ENCODE measurements around the gene CDK5RAP2. TPM values are rescaled to one million over a fixed set of nuclear protein-coding genes. Genes with fewer than 3 reads are reported as not detected.

CDK5RAP2 gene
- total and polyA plus RNA-seq, 9 of the 15 experiments (the other 6 are each of a cell fraction or from before 2014, with no cell fraction given) = 19.9 to 68.8 (median 42.2) TPM

GRCh38 chr9:120402741-120403542 lies 177.0 kb downstream of the CDK5RAP2 start:
- BruUV-seq (replicated peaks) = no TSS peak
- H3K4me2 ChIP-seq (ENCODE audit: insufficient read depth, low read length) = peak overlapping the region; percentile 55
- peak; percentile 47 to 79 (median 63) for DNase-seq (ENCODE audit: extremely low read depth in 1 of 4, low spot score in 3 of 4)
- peaks cover 87% of the 10 kb centered on the region for H3K36me3 ChIP-seq (ENCODE audit: control insufficient read depth, insufficient read depth, low read length)
- H3K9me1 ChIP-seq (ENCODE audit: control insufficient read depth, insufficient read depth, low read length) = no peaks in the 10 kb centered on the region
- in situ Hi-C loops (cut with MboI) (no loop called here), intact Hi-C loops (cut with micrococcal nuclease) (loop anchor here (10.0 kb wide), 1 partner anchor 72 kb away; no protein-coding TSS in a partner anchor)
- no peak overlapping the region for H3K4me3 ChIP-seq
- peak overlapping the region; percentile 95 for H3K27ac ChIP-seq (ENCODE audit: extremely low read depth, low read depth, low read length)
- H3K4me1 ChIP-seq (replicated peaks in 1 of 2; ENCODE audit: control insufficient read depth in 2 of 2, insufficient read depth in 2 of 2, low read length in 2 of 2) = peaks cover 14 to 21% of the 10 kb centered on the region in 2 experiments
- FAIRE-seq = peak; percentile 90
- no peaks in the 10 kb centered on the region for H4K20me1 ChIP-seq (replicated peaks; ENCODE audit: control insufficient read depth, insufficient read depth, low read length)
- ChIA-PET POLR2A (interaction anchor here (0.6 to 1.2 kb wide), 3 partner anchors 25 to 589 kb away, joined by 3 read pairs; no protein-coding TSS in a partner anchor), CTCF (ENCODE audit: low intra/inter-chr PET ratio) (no interaction called here)
- no peaks in the 10 kb centered on the region for H3K79me2 ChIP-seq (ENCODE audit: control insufficient read depth, insufficient read depth, low read length)
- no peaks in the 10 kb centered on the region for H3K27me3 ChIP-seq (ENCODE audit: control insufficient read depth in 2 of 2, insufficient read depth in 2 of 2, low read length in 2 of 2)
- peak; percentile 88 for ATAC-seq
- 78% methylated on average over 13 of the region's 13 CpGs for WGBS (ENCODE audit: insufficient coverage, low coverage, missing lambda C conversion rate)
- H2AFZ ChIP-seq (ENCODE audit: low read depth, low read length) = 0 out of 2 replicates have a peak overlapping the region, but pooled peaks have one; percentile 68
- H3K9ac ChIP-seq (ENCODE audit: insufficient read depth in 1 of 2, low read depth in 2 of 2, low read length in 2 of 2) = peak overlapping the region; percentile 36 to 65; a peak in 3 of 4 replicates
- H3K9me3 ChIP-seq (replicated peaks; ENCODE audit: control insufficient read depth, insufficient read depth, low read depth, low read length) = no peaks in the 10 kb centered on the region
- TF ChIP-seq ARID2 (IDR thresholded peaks at IDR 0.05) = no peak
- TF ChIP-seq KAT8 (IDR thresholded peaks at IDR 0.05; ENCODE audit: low read depth) = no peak
- no peak for TF ChIP-seq TAF15 (IDR thresholded peaks at IDR 0.05; ENCODE audit: low read depth, low read length)
- 0 out of 2 replicates have a peak, but pooled peaks have one; percentile 33 for TF ChIP-seq NFIC (IDR thresholded peaks at IDR 0.05)
- peak; percentile 95 for TF ChIP-seq EHMT2 (IDR thresholded peaks at IDR 0.05)
- TF ChIP-seq MNT (conservative IDR thresholded peaks at IDR 0.05) = peak in 1 of 2 experiments; percentile 63; a peak in 1 of 4 replicates
- TF ChIP-seq ATF7 (IDR thresholded peaks at IDR 0.05) = 0 out of 2 replicates have a peak, but pooled peaks have one; percentile 42
- TF ChIP-seq ARNT (IDR thresholded peaks at IDR 0.05) = peak in 1 of 2 experiments; percentile 70; a peak in 1 of 4 replicates
- TF ChIP-seq MTA3 (IDR thresholded peaks at IDR 0.05; ENCODE audit: borderline replicate concordance) = peak; percentile 77; the same call in 1 of the 2 replicates
- TF ChIP-seq TRIM24 (IDR thresholded peaks at IDR 0.05) = peak in 1 of 2 experiments; percentile 76; a peak in 3 of 4 replicates
- TF ChIP-seq JUNB (CRISPR knock-in tag; conservative IDR thresholded peaks at IDR 0.05) = peak; percentile 57; the same call in 1 of the 2 replicates
- TF ChIP-seq SOX6 (IDR thresholded peaks at IDR 0.05) = peak; percentile 46; the same call in 1 of the 2 replicates
- TF ChIP-seq RAD51 (IDR thresholded peaks at IDR 0.05; ENCODE audit: borderline replicate concordance, low read depth) = no peak
- TF ChIP-seq TCF3 (CRISPR knock-in tag; IDR thresholded peaks at IDR 0.05) = peak; percentile 48; the same call in 1 of the 2 replicates
- peak; percentile 98 for TF ChIP-seq ATF3 (IDR thresholded peaks at IDR 0.05)
- TF ChIP-seq ATF3 (CRISPR knock-in tag; conservative IDR thresholded peaks at IDR 0.05) = peak; percentile 79; the same call in 1 of the 2 replicates
- no peak for TF ChIP-seq SMAD4 (CRISPR knock-in tag; conservative IDR thresholded peaks at IDR 0.05)
- peak; percentile 94 for TF ChIP-seq SMARCA4 (IDR thresholded peaks at IDR 0.05)
- peak; percentile 87; the same call in 1 of the 2 replicates for TF ChIP-seq SMARCC2 (IDR thresholded peaks at IDR 0.05; ENCODE audit: low read depth)
- TF ChIP-seq JUN (IDR thresholded peaks at IDR 0.05; ENCODE audit: borderline replicate concordance, low read depth, low read length) = peak; percentile 72
- no peak for TF ChIP-seq JUN (CRISPR knock-in tag; IDR thresholded peaks at IDR 0.05; ENCODE audit: borderline replicate concordance)
- 0 out of 2 replicates have a peak, but pooled peaks have one; percentile 44 for TF ChIP-seq ZEB2 (IDR thresholded peaks at IDR 0.05)
- TF ChIP-seq BHLHE40 (IDR thresholded peaks at IDR 0.05; ENCODE audit: low read length) = 0 out of 2 replicates have a peak, but pooled peaks have one; percentile 14

Measured in K562 (cell line).